HepG2 (cell line): ENCODE data around the gene HDAC5. TPM values are rescaled to one million over a fixed set of nuclear protein-coding genes. Genes with fewer than 3 reads are reported as not detected.

Experiments
- ARNTL ChIP-seq: sonication (generic); formaldehyde crosslinking; IDR thresholded peaks from 2 replicates; pipeline ENCODE4 v1.4.0; 2020; ENCODE audit warnings: mild to moderate bottlenecking, missing genetic modification reagents
- ATAD3A ChIP-seq: sonication (generic); formaldehyde crosslinking; IDR thresholded peaks from 2 replicates; pipeline ENCODE4 v1.4.0; 2020; ENCODE audit warnings: missing genetic modification reagents
- ATF3 ChIP-seq: sonication (generic); formaldehyde crosslinking; IDR thresholded peaks from 2 replicates; pipeline ENCODE4 v1.4.0; 2020; ENCODE audit warnings: missing genetic modification reagents
- BHLHE40 ChIP-seq: IDR thresholded peaks from 2 replicates; pipeline ENCODE4 v1.6.1; 2011; ENCODE audit warnings: low read length, improper control_type of control experiment
- DNMT1 ChIP-seq: sonication (generic); formaldehyde crosslinking; IDR thresholded peaks from 2 replicates; pipeline ENCODE4 v1.5.1; 2020; ENCODE audit warnings: mild to moderate bottlenecking, missing genetic modification reagents
- GZF1 ChIP-seq: sonication (generic); formaldehyde crosslinking; IDR thresholded peaks from 2 replicates; pipeline ENCODE4 v1.5.1; 2020; ENCODE audit warnings: mild to moderate bottlenecking, missing genetic modification reagents
- HNRNPL ChIP-seq: fragments of 200-400 bp; formaldehyde crosslinking; IDR thresholded peaks from 2 replicates; pipeline ENCODE4 v1.6.1; 2017; ENCODE audit warnings: mild to moderate bottlenecking, low read depth, low read length
- HOXA3 ChIP-seq: sonication (generic); formaldehyde crosslinking; IDR thresholded peaks from 2 replicates; pipeline ENCODE4 v1.5.0; 2020; ENCODE audit warnings: missing genetic modification reagents
- HOXA5 ChIP-seq: sonication (generic); formaldehyde crosslinking; IDR thresholded peaks from 2 replicates; pipeline ENCODE4 v1.4.0; 2020; ENCODE audit warnings: missing genetic modification reagents
- KDM2A ChIP-seq: sonication (generic); formaldehyde crosslinking; IDR thresholded peaks from 2 replicates; pipeline ENCODE4 v1.4.0; 2020; ENCODE audit warnings: low read depth, missing genetic modification reagents, borderline replicate concordance
- MAFG ChIP-seq: sonication (generic); formaldehyde crosslinking; IDR thresholded peaks from 2 replicates; pipeline ENCODE4 v1.5.1; 2020; ENCODE audit warnings: mild to moderate bottlenecking, missing genetic modification reagents
- MEIS2 ChIP-seq: sonication (generic); formaldehyde crosslinking; IDR thresholded peaks from 2 replicates; pipeline ENCODE4 v1.9.0; 2021; ENCODE audit warnings: mild to moderate bottlenecking, missing genetic modification reagents
- PATZ1 ChIP-seq: sonication (generic); formaldehyde crosslinking; IDR thresholded peaks from 2 replicates; pipeline ENCODE4 v1.4.0; 2020; ENCODE audit warnings: missing genetic modification reagents
- POLR2A ChIP-seq, 2 experiments: IDR thresholded peaks; 2 replicates each; pipeline ENCODE4 v1.6.1; 2011; ENCODE audit warnings: low read depth in 2 of 2, low read length in 2 of 2, mild to moderate bottlenecking in 1 of 2, moderate library complexity in 1 of 2; ENCODE audit not compliant: insufficient read depth in 1 of 2
- SMAD1 ChIP-seq: sonication (generic); formaldehyde crosslinking; IDR thresholded peaks from 2 replicates; pipeline ENCODE4 v1.4.0; 2020; ENCODE audit warnings: missing genetic modification reagents, low read depth, mild to moderate bottlenecking, borderline replicate concordance
- TCF7L2 ChIP-seq: IDR thresholded peaks from 2 replicates; pipeline ENCODE4 v1.6.1; 2011; ENCODE audit warnings: mild to moderate bottlenecking, low read depth, low read length, moderate library complexity
- THAP7 ChIP-seq: sonication (generic); formaldehyde crosslinking; IDR thresholded peaks from 2 replicates; pipeline ENCODE4 v1.8.1; 2023; ENCODE audit warnings: mild to moderate bottlenecking, missing genetic modification reagents
- ZBTB7B ChIP-seq: sonication (generic); formaldehyde crosslinking; IDR thresholded peaks from 2 replicates; pipeline ENCODE4 v1.4.0; 2020; ENCODE audit warnings: missing genetic modification reagents
- ZNF12 ChIP-seq: sonication (generic); formaldehyde crosslinking; IDR thresholded peaks from 2 replicates; pipeline ENCODE4 v1.5.0; 2020; ENCODE audit warnings: missing genetic modification reagents
- ZNF207 ChIP-seq: fragments of 450-650 bp; IDR thresholded peaks from 2 replicates; pipeline ENCODE4 v1.6.1; 2016; ENCODE audit warnings: antibody characterized with exemption, borderline replicate concordance
- ZNF703 ChIP-seq: sonication (generic); formaldehyde crosslinking; IDR thresholded peaks from 2 replicates; pipeline ENCODE4 v1.5.1; 2020; ENCODE audit warnings: missing genetic modification reagents, mild to moderate bottlenecking, moderate library complexity, borderline replicate concordance
- ZNF720 ChIP-seq: sonication (generic); formaldehyde crosslinking; IDR thresholded peaks from 2 replicates; pipeline ENCODE4 v1.4.0; 2020; ENCODE audit warnings: missing genetic modification reagents
- ZNF761 ChIP-seq: sonication (generic); formaldehyde crosslinking; conservative IDR thresholded peaks from 2 replicates; pipeline ENCODE4 v1.4.0; 2020; ENCODE audit warnings: mild to moderate bottlenecking, missing genetic modification reagents
- polyA plus RNA-seq, 8 experiments: library from polyadenylated mRNA; depleted of rRNA in 3 of 8; stranded (reverse) in 7 of 8; unstranded in 1 of 8; fragments of >200 nt; fragmentation: Illumina TruSeq in 4 of 8; extraction: Trizol in 4 of 8; gene quantifications; 2 replicates each; pipeline versions ENCODE4 v1.2.1 to v1.2.3, GENCODE V29; 2011 to 2016; ENCODE audit warnings: low read depth in 4 of 8, missing spikeins in 1 of 8, mixed read lengths in 1 of 8; ENCODE audit not compliant: insufficient read depth in 1 of 8
- total RNA-seq, 5 experiments: library from RNA; depleted of rRNA; stranded (reverse); fragments of >200 nt; fragmentation: Illumina TruSeq; extraction: Trizol; gene quantifications; 2 replicates each; pipeline ENCODE4 v1.2.3, GENCODE V29; 2016; ENCODE audit warnings: low read depth in 1 of 5
- TF ChIP-seq, protein P1 (sequence below): sonication (generic); formaldehyde crosslinking; IDR thresholded peaks from 2 replicates; pipeline ENCODE4 v1.5.0; 2020; ENCODE audit warnings: mild to moderate bottlenecking, missing genetic modification reagents
- TF ChIP-seq, protein P2 (sequence below): sonication (generic); formaldehyde crosslinking; IDR thresholded peaks from 2 replicates; pipeline ENCODE4 v1.8.1; 2023; ENCODE audit warnings: missing genetic modification reagents, mild to moderate bottlenecking, borderline replicate concordance

HDAC5 gene
- total and polyA plus RNA-seq, 2 of the 13 experiments (the other 11 are each of a cell fraction or from before 2014, with no cell fraction given) = 46.4 to 85.4 TPM

DNA sequence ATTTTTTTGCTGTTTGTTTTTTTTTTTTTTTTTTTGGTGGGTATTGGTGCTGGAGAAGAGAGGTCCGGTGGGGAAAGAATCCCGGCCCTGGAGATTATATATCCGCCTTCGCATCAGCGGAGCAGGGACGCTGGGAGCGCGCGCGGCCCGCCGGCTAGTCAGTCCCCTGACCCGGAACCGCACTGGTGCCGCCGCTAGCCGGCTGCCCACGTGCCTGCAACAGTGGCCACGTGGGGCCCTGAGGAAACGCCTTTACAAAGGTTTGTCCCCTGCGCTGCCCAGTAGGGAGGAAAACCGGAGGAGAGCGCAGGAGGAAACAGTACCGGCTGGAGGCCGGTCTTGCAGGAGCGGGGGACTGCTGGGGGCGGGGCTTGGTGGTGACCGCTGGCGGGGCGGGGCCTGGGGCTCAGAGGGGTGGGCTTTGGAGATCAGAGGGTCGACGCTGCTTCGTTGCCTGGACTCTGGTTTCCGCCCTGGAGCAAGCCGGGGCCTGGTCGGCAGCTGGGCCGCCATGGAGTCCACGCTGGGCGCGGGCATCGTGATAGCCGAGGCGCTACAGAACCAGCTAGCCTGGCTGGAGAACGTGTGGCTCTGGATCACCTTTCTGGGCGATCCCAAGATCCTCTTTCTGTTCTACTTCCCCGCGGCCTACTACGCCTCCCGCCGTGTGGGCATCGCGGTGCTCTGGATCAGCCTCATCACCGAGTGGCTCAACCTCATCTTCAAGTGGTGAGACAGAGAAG is 52.8 kb downstream of the HDAC5 start, which contains the start of gene G6PC3 (continued):
- peak; percentile 96 for TF ChIP-seq BHLHE40
- TF ChIP-seq THAP7 = peak; percentile 95; the same call in 1 of the 2 replicates
- TF ChIP-seq, protein P1, sequence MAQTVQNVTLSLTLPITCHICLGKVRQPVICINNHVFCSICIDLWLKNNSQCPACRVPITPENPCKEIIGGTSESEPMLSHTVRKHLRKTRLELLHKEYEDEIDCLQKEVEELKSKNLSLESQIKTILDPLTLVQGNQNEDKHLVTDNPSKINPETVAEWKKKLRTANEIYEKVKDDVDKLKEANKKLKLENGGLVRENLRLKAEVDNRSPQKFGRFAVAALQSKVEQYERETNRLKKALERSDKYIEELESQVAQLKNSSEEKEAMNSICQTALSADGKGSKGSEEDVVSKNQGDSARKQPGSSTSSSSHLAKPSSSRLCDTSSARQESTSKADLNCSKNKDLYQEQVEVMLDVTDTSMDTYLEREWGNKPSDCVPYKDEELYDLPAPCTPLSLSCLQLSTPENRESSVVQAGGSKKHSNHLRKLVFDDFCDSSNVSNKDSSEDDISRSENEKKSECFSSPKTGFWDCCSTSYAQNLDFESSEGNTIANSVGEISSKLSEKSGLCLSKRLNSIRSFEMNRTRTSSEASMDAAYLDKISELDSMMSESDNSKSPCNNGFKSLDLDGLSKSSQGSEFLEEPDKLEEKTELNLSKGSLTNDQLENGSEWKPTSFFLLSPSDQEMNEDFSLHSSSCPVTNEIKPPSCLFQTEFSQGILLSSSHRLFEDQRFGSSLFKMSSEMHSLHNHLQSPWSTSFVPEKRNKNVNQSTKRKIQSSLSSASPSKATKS (CRISPR knock-in tag) = no peak
- TF ChIP-seq MEIS2 (CRISPR knock-in tag) = peak; percentile 97
- TF ChIP-seq MAFG (CRISPR knock-in tag) = no peak
- TF ChIP-seq ATAD3A (CRISPR knock-in tag) = no peak
- TF ChIP-seq, protein P2, sequence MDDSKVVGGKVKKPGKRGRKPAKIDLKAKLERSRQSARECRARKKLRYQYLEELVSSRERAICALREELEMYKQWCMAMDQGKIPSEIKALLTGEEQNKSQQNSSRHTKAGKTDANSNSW (CRISPR knock-in tag) = no peak
- TF ChIP-seq ZNF207 = no peak
- no peak for TF ChIP-seq TCF7L2
- peak; percentile 72 for TF ChIP-seq ZNF12 (CRISPR knock-in tag)
- peak; percentile 67 for TF ChIP-seq ATF3 (CRISPR knock-in tag)
- TF ChIP-seq ARNTL (CRISPR knock-in tag) = peak; percentile 100
- peak; percentile 97 for TF ChIP-seq HOXA3
- peak; percentile 95; the same call in 1 of the 2 replicates for TF ChIP-seq ZNF761 (CRISPR knock-in tag)
- peak; percentile 96 to 98 for TF ChIP-seq POLR2A (IDR thresholded peaks at IDR 0.05; ENCODE audit: insufficient read depth in 1 of 2, low read depth in 2 of 2, low read length in 2 of 2)
- TF ChIP-seq ZNF720 (CRISPR knock-in tag) = no peak
- peak; percentile 97 for TF ChIP-seq DNMT1 (CRISPR knock-in tag)
- TF ChIP-seq ZBTB7B (CRISPR knock-in tag) = peak; percentile 92
- peak; percentile 98 for TF ChIP-seq KDM2A (CRISPR knock-in tag)
- no peak for TF ChIP-seq ZNF703
- peak; percentile 88 for TF ChIP-seq PATZ1 (CRISPR knock-in tag)
- peak; percentile 92 for TF ChIP-seq GZF1 (CRISPR knock-in tag)
- TF ChIP-seq HNRNPL = peak; percentile 48; the same call in 1 of the 2 replicates
- TF ChIP-seq SMAD1 (CRISPR knock-in tag) = peak; percentile 72
- TF ChIP-seq HOXA5 (CRISPR knock-in tag) = peak; percentile 90
